CD14-positive monocyte (primary cell): ENCODE measurements around the gene CLEC17A. TPM values are rescaled to one million over a fixed set of nuclear protein-coding genes. Genes with fewer than 3 reads are reported as not detected.

ENCODE experiments used
- DNase-seq, 3 donors: peaks; one replicate each; pipeline ENCODE4 v3.0.0-alpha.2; 2011 to 2022
- H2AFZ ChIP-seq: 2 replicates; pipeline ENCODE4 v1.6.0; 2012; ENCODE audit warnings: mild to moderate bottlenecking, low read depth, low read length, inconsistent platforms; ENCODE audit not compliant: insufficient read depth, poor library complexity, severe bottlenecking
- H3K27ac ChIP-seq, 2 donors: 1 replicate in 1 of 2; 2 replicates in 1 of 2; pipeline ENCODE4 v1.5.1; 2012 to 2013; ENCODE audit warnings: low read length in 2 of 2, control low read depth in 1 of 2, inconsistent platforms in 1 of 2, low read depth in 1 of 2, mild to moderate bottlenecking in 1 of 2
- H3K27me3 ChIP-seq, 2 donors: one replicate each; pipeline versions ENCODE4 v1.6.0 to v1.6.1; 2011 to 2013; ENCODE audit warnings: low read length in 2 of 2; ENCODE audit not compliant: control insufficient read depth in 2 of 2, insufficient read depth in 2 of 2
- H3K36me3 ChIP-seq, 2 donors: replicated peaks in 1 of 2; 1 replicate in 1 of 2; 2 replicates in 1 of 2; pipeline versions ENCODE4 v1.5.1 to v1.6.1; 2012 to 2013; ENCODE audit warnings: low read length in 2 of 2, control low read depth in 1 of 2, inconsistent platforms in 1 of 2, mild to moderate bottlenecking in 1 of 2; ENCODE audit not compliant: insufficient read depth in 2 of 2, control insufficient read depth in 1 of 2
- H3K4me1 ChIP-seq, 2 donors: 1 replicate in 1 of 2; 2 replicates in 1 of 2; pipeline versions ENCODE4 v1.5.1 to v1.6.1; 2012 to 2013; ENCODE audit warnings: low read length in 2 of 2, control low read depth in 1 of 2, inconsistent platforms in 1 of 2, mild to moderate bottlenecking in 1 of 2, moderate library complexity in 1 of 2; ENCODE audit not compliant: insufficient read depth in 2 of 2, control insufficient read depth in 1 of 2
- H3K4me2 ChIP-seq: replicated peaks from 2 replicates; pipeline ENCODE3; 2012; ENCODE audit warnings: low read length, moderate library complexity, mild to moderate bottlenecking; ENCODE audit not compliant: poor library complexity, severe bottlenecking; ENCODE audit errors: extremely low read depth
- H3K4me3 ChIP-seq, 3 experiments: fragments of 200-600 bp in 1 of 3; sonication (generic) in 1 of 3; replicated peaks in 1 of 3; 1 replicate in 2 of 3; 2 replicates in 1 of 3; pipeline ENCODE4 v1.5.1; 2011 to 2013; ENCODE audit warnings: low read length in 3 of 3, mild to moderate bottlenecking in 3 of 3, control low read depth in 2 of 3, low read depth in 2 of 3, inconsistent platforms in 1 of 3, moderate library complexity in 1 of 3
- H3K79me2 ChIP-seq: 2 replicates; pipeline ENCODE4 v1.6.0; 2012; ENCODE audit warnings: mild to moderate bottlenecking, control low read depth, inconsistent platforms, low read length, moderate library complexity; ENCODE audit not compliant: insufficient read depth
- H3K9ac ChIP-seq: 2 replicates; pipeline ENCODE4 v1.6.0; 2017; ENCODE audit warnings: low read length, mild to moderate bottlenecking; ENCODE audit not compliant: insufficient read depth, poor library complexity, severe bottlenecking
- H3K9me3 ChIP-seq, 2 donors: replicated peaks in 1 of 2; 1 replicate in 1 of 2; 2 replicates in 1 of 2; pipeline versions ENCODE4 v1.5.1 to v1.6.1; 2012 to 2013; ENCODE audit warnings: low read length in 2 of 2, control low read depth in 1 of 2; ENCODE audit not compliant: control insufficient read depth in 1 of 2, insufficient read depth in 1 of 2
- H4K20me1 ChIP-seq: 2 replicates; pipeline ENCODE4 v1.6.0; 2012; ENCODE audit warnings: mild to moderate bottlenecking, low read length, control low read depth, moderate library complexity; ENCODE audit not compliant: insufficient read depth
- H3K27ac Mint-ChIP-seq, 7 donors: one replicate each; pipeline ENCODE4 v1.8.0; 2020; ENCODE audit warnings: mild to moderate bottlenecking in 7 of 7, mixed read lengths in 7 of 7, moderate library complexity in 6 of 7, inconsistent platforms in 2 of 7
- H3K27me3 Mint-ChIP-seq, 3 donors: one replicate each; pipeline ENCODE4 v1.8.0; 2021 to 2022; ENCODE audit warnings: low read depth in 3 of 3, mild to moderate bottlenecking in 3 of 3, mixed read lengths in 3 of 3, moderate library complexity in 3 of 3, inconsistent platforms in 1 of 3
- H3K36me3 Mint-ChIP-seq, 2 donors: one replicate each; pipeline ENCODE4 v1.8.0; 2020; ENCODE audit warnings: mixed read lengths in 2 of 2, inconsistent platforms in 1 of 2, mild to moderate bottlenecking in 1 of 2
- H3K4me1 Mint-ChIP-seq: one replicate; pipeline ENCODE4 v1.8.0; 2020; ENCODE audit warnings: mild to moderate bottlenecking, mixed read lengths
- H3K4me3 Mint-ChIP-seq, 2 donors: one replicate each; pipeline ENCODE4 v1.8.0; 2020; ENCODE audit warnings: mild to moderate bottlenecking in 2 of 2, mixed read lengths in 2 of 2, moderate library complexity in 1 of 2
- H3K9me3 Mint-ChIP-seq, 7 donors: one replicate each; pipeline ENCODE4 v1.8.0; 2020 to 2022; ENCODE audit warnings: mixed read lengths in 7 of 7, mild to moderate bottlenecking in 6 of 7, moderate library complexity in 6 of 7, inconsistent platforms in 2 of 7
- WGBS: methylation state at CpG from one replicate; pipeline ENCODE4 v1.1.5; 2013; ENCODE audit warnings: missing lambda C conversion rate; ENCODE audit not compliant: insufficient coverage; 5-methylcytosine and 5-hydroxymethylcytosine counted together
- intact Hi-C, 2 donors: fragments of 100-400 bp; cut with micrococcal nuclease; formaldehyde crosslinking; loops; one replicate each; pipeline versions ENCODE4 v1.15.0 to v1.15.1; 2023
- polyA minus RNA-seq: library from RNA; depleted of rRNA, polyadenylated mRNA; stranded (reverse); fragments of >200 nt; gene quantifications from 2 replicates; pipeline ENCODE4 v1.2.3, GENCODE V29; 2012
- polyA plus RNA-seq, 3 donors: library from polyadenylated mRNA; depleted of rRNA in 1 of 3; unstranded in 2 of 3; stranded (reverse) in 1 of 3; fragments of 300-500 nt in 2 of 3; fragments of >200 nt in 1 of 3; fragmentation: Illumina TruSeq in 2 of 3; gene quantifications; 1 replicate in 2 of 3; 2 replicates in 1 of 3; pipeline ENCODE4 v1.2.3, GENCODE V29; 2012 to 2021
- total RNA-seq, 12 experiments: library from RNA in 1 of 12; stranded (reverse) in 1 of 12; fragments of 120-200 nt in 1 of 12; gene quantifications; one replicate each; pipeline ENCODE4 v1.2.4 and lab custom pipeline; 2013 to 2026; ENCODE audit warnings: mixed read lengths in 6 of 12, inconsistent platforms in 1 of 12
- TF ChIP-seq, protein P1 (sequence below): fragments of 200-600 bp; IDR thresholded peaks from one replicate; pipeline ENCODE4 v1.8.0; 2022; ENCODE audit warnings: antibody characterized with exemption, mild to moderate bottlenecking

The CLEC17A gene
- total RNA-seq (2013), result 2.7 TPM
- 1 to 10 TPM in 2 of 3 donors, under 1 TPM in 1; 0.62 to 3.4 (median 2.6) TPM for polyA plus RNA-seq
- polyA minus RNA-seq, result 2.5 and 2.6 TPM in 2 replicates
- total RNA-seq (lab: John Stamatoyannopoulos, UW), result 0.90 to 16.4 (median 4.2) reads per million in 11 experiments

- Mint-ChIP-seq H3K4me3 (peak within 1 kb of the TSS; percentile 39 to 70), H3K36me3 (peaks cover 0 to 2% of the 10 kb centered on the region in 2 donors), H3K4me1 (peaks cover 25% of the 10 kb centered on the region), H3K9me3 (peaks cover 0 to 4% (median 0%) of the 10 kb centered on the region in 7 donors), H3K27ac (peak within 1 kb of the TSS; percentile 2 to 83 (median 75)), H3K27me3 (peaks cover 0 to 6% (median 2%) of the 10 kb centered on the region in 3 donors)
- 0% methylated on average over 3 of the region's 6 CpGs for WGBS
- H3K36me3 ChIP-seq, result no peaks in the 10 kb centered on the region
- no peak within 1 kb of the TSS for H3K9ac ChIP-seq
- TF ChIP-seq, protein P1, sequence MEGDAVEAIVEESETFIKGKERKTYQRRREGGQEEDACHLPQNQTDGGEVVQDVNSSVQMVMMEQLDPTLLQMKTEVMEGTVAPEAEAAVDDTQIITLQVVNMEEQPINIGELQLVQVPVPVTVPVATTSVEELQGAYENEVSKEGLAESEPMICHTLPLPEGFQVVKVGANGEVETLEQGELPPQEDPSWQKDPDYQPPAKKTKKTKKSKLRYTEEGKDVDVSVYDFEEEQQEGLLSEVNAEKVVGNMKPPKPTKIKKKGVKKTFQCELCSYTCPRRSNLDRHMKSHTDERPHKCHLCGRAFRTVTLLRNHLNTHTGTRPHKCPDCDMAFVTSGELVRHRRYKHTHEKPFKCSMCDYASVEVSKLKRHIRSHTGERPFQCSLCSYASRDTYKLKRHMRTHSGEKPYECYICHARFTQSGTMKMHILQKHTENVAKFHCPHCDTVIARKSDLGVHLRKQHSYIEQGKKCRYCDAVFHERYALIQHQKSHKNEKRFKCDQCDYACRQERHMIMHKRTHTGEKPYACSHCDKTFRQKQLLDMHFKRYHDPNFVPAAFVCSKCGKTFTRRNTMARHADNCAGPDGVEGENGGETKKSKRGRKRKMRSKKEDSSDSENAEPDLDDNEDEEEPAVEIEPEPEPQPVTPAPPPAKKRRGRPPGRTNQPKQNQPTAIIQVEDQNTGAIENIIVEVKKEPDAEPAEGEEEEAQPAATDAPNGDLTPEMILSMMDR, result no peak
- H2AFZ ChIP-seq, result no peak within 1 kb of the TSS
- peak; percentile 70 to 76 (median 74) for DNase-seq
- peak within 1 kb of the TSS; percentile 1 for H3K4me2 ChIP-seq
- H3K4me1 ChIP-seq, result peaks cover 16 to 17% of the 10 kb centered on the region in 2 donors
- no peaks in the 10 kb centered on the region for H3K79me2 ChIP-seq
- H4K20me1 ChIP-seq, result no peaks in the 10 kb centered on the region
- peak within 1 kb of the TSS in 1 of 3 experiments; percentile 10 for H3K4me3 ChIP-seq
- peak within 1 kb of the TSS in 1 of 2 donors; percentile 27 for H3K27ac ChIP-seq
- intact Hi-C loops, result no loop called here
- H3K9me3 ChIP-seq, result no peaks in the 10 kb centered on the region
- no peaks in the 10 kb centered on the region for H3K27me3 ChIP-seq
Observed at GRCh38 chr19:14582894-14583340, at the start of gene CLEC17A. CLEC17A (plus strand) TSS chr19:14583084; CDS start chr19:14583161, 77 bp downstream.

DNA sequence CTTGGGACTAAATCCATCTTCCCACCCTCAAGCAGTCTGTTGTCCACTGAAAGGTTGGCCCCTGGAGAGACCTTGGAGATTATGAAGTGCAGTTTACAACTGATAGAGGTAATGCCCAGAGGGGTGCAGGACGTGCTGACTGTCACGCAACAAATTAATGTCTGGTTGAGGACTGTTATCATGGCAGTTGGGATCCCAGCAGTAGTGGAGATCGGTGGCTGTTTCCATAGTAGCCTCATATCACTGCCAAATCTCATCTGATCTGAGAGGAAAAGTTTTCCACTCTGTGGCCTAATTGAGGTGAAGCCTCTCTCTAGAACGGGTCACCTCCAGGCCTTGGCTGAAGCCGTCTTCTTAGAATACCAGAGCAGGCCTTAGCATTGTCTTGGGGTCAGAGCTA is 49.4 kb upstream of the CLEC17A start:
- peaks cover 37% of the 10 kb centered on the region for H3K4me1 Mint-ChIP-seq
- Histone ChIP-seq H3K27ac (no peak overlapping the region), H3K9ac (no peak overlapping the region), H3K27me3 (no peaks in the 10 kb centered on the region), H2AFZ (no peak overlapping the region), H3K4me2 (no peak overlapping the region), H3K9me3 (no peaks in the 10 kb centered on the region), H3K79me2 (peaks cover 66% of the 10 kb centered on the region), H4K20me1 (peaks cover 5% of the 10 kb centered on the region), H3K36me3 (peaks cover 0 to 2% of the 10 kb centered on the region in 2 donors), H3K4me3 (no peak overlapping the region), H3K4me1 (peaks cover 35 to 37% of the 10 kb centered on the region in 2 donors)
- H3K9me3 Mint-ChIP-seq, result peaks cover 0 to 3% (median 0%) of the 10 kb centered on the region in 7 donors
- WGBS, result 100% methylated on average over 2 of the region's 5 CpGs
- TF ChIP-seq, protein P1, result no peak
- no peak for DNase-seq
- H3K36me3 Mint-ChIP-seq, result peaks cover 2 to 7% of the 10 kb centered on the region in 2 donors
- H3K4me3 Mint-ChIP-seq, result no peak overlapping the region
- peak overlapping the region in 3 of 7 donors; percentile 21 to 62 (median 25) for H3K27ac Mint-ChIP-seq
- no peaks in the 10 kb centered on the region for H3K27me3 Mint-ChIP-seq
- intact Hi-C loops, result loop anchor here in 1 of 2 donors (5.0 kb wide), 1 partner anchor 36 kb away; the partner anchor contains the start of gene GIPC1
